GM19463 (cell line): Measurements from ENCODE around the gene ZG16B.

ENCODE experiments used
- ATAC-seq: cut with Tn5 transposase; IDR thresholded peaks from one replicate; pipeline ENCODE4 v1.9.1; 2021; ENCODE audit warnings: mild to moderate bottlenecking, moderate library complexity; ENCODE audit not compliant: unreplicated experiment

ZG16B gene

DNA sequence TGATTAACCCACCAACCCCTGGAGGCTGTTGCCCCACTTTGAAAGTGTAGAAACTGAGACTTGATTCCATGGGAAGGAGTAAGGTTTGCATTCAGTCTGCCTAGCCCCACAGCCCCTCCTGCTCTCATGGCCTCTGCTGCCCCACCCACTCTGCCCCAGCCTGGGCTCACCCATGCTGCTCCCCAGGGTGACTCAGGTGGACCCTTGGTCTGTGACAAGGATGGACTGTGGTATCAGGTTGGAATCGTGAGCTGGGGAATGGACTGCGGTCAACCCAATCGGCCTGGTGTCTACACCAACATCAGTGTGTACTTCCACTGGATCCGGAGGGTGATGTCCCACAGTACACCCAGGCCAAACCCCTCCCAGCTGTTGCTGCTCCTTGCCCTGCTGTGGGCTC lies 25.4 kb upstream of the ZG16B start:
- ATAC-seq = no peak

DNA sequence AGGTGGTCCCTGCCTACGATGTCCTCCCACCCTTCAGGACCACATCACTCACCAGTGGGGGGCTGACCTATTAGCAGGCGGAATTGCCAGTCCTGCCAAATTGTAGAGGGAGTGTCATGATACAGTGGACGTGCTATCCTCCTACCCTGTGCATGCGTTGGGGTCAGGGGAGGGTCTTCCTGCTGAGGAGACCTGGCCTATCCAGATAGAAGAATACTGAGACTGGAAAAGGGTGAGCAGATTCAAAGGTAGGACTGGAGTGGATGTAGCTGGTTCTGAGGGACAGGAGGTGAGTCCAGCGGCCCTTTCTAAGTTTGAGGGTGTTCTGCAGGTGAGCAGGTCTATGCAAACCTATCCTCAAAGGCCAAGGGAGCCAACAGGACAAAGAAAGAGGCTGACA lies 23.8 kb upstream of the ZG16B start:
- no peak for ATAC-seq

DNA sequence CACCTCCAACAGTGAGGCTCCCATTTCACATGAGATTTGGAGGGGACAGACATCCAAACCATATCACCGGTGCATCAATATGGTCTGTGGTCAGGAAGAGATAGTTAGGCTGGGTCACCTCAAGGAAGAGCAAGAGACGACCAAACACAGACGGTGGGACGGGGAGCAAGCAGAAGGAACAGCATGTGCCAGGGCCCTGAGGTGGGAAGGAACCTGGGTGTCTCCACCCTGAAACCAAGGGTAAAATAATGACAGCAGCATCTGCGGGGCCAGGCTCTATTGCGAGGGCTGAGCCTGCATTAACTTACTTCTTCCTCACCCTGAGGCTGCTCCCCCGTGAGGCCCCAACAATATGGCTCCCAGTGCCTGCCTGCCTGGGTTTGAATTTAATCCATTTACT lies 21.9 kb upstream of the ZG16B start:
- ATAC-seq = no peak

DNA sequence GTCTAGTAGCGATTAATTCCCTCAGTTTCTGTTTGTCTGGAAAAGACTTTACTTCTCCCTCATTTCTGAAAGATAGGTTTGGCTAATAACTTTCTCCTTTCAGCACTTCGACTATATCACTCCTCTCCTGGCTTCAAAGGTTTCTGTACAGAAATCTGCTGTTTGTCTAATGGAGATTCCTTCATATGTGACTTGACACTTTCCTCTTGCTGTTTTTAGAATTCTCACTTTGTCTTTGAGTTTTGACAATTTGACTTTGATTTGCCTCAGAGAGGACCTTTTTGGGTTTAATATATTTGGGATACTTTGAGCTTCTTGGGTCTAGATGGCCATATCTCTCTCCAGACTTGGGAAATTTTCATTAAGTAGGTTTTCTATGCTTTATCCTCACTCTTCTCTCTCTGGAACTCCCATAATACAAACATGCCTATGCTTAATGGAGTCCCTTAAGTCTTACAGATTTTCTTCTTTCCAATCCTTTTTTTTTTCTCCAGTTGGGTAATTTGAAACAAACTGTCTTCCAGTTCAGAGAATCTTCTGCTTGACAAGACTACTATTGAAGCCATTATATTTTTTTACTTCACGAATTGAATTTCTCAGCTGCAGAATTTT lies 20.8 kb upstream of the ZG16B start:
- ATAC-seq = no peak

DNA sequence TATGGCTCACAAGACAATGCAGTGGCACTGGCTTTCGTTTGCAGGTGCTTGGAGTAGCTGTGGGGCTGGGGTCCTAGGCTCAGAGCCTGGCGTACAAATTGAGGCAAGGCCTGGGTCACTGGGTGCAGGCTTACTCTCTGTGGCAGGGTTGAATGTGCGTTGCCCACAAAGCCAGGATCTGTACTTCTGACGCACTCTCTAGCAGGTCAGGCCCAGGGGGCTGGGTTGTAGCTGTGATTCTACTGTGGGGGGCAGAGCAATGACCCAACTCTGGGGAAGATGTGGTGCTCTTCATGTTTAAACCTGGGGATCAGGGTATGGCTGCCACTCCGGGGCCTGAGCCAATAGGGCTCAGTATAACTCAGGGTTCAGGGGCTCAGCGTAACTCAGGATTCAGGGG lies 19.5 kb upstream of the ZG16B start:
- no peak for ATAC-seq

DNA sequence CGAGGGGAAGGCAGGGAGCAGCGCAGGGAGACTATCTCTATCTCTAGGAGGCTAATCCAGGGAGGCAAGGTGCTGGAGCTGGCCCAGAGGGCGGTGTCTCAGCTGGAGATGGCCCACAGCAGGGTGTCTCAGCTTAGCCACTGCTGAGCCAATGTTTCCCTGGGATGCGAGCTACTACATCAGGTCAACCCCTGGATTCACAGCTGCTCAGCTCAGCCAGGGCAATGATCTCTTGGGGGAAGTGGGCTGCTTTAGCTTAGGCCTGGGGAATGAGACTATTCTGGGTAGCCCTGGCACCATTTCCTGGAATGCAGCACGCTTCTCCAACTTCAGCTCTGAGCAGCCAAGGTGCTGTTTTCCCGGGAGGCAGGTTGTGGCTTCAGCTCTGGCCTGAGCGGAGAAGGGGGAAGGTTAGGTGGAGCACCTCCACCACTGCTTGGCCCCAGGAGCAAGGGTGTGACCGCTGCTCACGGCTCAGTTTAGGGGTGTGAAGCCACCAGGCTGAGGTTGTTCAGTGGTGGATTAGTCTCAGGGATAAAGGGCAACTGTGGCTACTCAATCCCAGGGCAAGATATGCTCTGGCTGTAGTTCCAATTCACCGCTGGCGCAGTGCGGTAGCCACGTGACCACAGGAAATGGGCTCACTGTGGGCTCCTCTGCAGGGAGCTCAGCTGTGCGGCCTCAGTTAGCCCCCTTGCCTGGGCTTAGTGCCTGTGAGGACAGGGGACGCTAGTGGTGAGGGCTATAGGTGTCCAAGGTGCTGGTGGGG lies 18.2 kb upstream of the ZG16B start:
- no peak for ATAC-seq

DNA sequence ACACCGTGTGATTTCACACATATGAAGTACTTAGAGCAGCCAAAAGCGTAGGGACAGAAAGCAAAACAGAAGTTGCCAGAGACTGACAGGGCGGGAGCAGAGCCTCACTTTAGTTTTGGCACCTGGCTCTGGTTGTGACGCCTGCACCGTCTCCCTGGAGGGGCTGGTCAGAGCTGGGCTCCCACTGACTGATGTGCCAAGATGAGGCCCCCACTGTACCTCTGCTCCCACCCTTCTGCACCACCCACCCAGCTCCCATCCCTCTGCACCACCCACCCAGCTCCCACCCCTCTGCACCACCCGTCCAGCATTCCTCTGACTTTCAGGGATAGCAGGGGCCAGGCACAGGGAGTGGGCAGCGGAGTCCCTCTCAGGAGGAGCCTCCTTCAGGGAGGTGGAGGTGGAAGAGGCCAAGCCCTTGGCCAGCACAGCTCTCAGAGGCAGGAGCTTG lies 16.3 kb upstream of the ZG16B start:
- no peak for ATAC-seq

DNA sequence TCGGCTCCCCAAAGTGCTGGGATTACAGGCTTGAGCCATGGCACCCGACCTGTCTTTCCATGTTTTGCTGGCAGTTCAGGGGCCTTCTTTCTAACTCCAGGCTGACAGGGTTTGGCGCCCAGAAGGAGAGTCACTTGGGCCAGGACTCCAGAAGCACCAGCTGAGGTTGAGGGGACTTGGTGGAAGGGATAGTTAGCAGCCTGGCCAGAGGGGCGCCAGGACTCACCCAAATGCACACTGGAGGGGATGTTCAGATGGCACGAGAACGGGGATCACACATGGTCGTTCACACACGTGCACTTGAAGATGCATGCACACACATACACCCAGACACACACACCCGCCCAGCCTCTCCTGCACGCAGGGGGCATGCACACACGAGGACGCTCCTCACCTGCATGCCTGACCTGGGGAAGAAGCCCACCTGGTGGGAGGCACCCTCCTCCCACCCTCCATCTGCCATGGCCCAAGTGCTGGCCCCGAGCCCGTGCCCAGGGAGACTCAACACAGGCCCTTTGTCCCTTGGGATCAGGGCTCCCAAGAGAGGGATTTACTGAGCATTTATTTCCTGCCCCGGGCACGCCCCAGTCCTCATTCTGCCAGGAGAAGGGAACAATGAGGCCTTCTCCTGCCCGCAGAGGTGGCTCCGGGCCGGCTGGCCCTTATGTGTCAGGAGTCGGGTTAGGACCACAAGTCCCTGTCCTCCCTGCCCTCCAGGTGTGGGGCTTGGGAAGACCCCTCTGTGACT lies 15.4 kb upstream of the ZG16B start:
- no peak for ATAC-seq

DNA sequence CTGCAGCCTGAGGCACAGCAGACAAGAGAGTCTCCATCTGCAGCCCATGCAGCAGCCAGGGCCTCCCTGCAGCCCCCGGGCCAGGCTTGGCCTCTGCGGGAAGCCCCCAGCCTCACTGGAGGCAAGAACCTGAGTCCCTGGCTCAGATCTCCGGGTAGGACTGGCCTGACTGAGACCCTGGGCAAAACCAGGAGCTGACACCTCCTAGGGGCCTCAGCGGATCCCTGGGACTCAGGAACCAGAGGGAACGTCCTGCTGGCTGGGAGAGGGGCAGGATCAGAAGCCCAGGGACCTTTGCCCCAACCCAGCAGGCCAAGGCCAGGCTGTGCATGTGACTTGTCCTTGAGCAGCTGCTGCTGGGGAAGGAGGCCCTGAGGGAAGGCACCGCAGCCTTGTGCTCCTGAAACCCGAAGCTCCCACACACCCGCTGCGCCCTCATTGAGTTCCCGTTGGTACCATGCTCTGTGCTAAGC lies 14.8 kb upstream of the ZG16B start:
- ATAC-seq = no peak

DNA sequence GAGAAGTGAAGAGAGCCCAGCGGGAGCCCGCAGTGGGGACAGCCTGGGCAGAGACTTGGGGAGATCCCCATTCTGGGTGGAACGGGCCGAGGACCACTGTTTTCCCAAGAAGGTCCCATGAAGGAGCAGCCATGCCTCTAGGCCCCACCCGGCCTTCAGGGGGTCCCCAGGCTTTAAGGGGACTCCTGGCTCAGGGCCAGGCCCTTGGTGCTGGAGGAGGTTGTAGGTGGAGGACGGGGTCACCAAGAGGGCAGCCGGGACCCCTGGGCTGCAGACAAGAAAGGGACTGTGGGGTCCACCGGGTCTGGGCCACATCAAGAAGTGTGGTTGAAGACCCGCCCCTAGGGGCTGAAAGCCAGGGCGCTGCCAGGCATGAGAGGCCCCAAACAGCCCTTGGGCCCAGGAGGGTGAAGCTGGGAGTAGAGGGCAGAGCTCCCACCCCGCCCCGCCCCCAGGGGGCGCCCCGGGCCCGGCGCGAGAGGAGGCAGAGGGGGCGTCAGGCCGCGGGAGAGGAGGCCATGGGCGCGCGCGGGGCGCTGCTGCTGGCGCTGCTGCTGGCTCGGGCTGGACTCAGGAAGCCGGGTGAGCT lies 13.3 kb upstream of the ZG16B start, which contains the start of gene PRSS21:
PRSS21 (plus strand) TSS at position 487 of the 589 bp plus-strand sequence; CDS start at position 519, 32 bp downstream.
- no peak for ATAC-seq

DNA sequence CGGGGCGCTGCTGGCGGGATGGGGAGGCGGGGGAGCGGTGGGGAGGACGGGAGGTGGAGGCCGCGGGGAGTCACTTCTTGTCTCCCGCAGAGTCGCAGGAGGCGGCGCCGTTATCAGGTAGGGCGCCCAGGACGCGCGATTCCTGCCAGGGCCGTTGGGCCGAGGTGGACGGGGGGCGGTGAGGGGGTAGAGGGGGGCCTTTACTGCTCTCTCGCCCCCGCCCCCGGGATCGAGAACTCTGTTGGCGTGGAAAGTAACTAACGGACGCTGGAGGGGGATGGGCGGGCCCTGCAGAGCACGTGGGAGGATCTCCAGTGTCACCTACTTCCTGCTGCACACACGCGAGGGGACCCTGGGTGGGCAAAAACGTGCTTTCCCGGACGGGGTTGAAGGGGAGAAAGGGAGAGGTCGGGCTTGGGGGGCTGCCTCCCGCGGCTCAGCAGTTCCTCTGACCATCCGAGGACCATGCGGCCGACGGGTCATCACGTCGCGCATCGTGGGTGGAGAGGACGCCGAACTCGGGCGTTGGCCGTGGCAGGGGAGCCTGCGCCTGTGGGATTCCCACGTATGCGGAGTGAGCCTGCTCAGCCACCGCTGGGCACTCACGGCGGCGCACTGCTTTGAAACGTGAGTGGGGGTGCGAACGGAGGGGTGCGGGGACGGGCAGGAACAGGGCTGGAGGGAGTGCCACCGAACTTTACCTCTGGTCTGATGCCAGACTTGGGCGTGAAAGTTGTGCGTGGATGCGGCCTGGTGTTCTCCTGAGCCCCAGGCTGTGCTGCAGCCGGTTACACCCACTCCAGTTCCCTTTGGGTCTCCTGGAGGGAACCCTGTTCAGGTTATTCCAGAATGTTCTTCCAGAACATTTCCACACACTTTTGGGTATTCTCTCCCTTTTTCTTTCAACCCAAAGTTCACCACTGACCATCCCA lies 12.5 kb upstream of the ZG16B start:
- no peak for ATAC-seq

DNA sequence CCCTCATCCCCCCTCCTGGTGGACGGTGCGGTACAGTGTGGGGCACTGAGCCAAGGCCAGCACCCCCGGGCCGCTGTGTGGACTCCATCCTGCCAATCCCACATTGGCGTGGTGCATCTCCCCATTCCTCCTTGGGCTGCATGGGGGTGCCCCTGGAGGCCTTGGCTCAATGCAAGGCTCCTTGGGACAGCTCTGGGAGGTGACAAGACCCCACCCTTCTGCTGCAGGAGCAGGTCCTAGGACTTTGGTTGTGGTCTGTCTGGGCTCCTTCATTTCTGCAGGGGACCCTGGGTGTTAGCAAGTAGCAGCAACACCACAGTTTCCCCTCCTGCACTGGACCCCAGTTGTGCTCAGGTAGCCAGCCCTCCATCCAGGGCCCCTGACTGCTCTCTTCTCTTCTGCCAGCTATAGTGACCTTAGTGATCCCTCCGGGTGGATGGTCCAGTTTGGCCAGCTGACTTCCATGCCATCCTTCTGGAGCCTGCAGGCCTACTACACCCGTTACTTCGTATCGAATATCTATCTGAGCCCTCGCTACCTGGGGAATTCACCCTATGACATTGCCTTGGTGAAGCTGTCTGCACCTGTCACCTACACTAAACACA lies 11.7 kb upstream of the ZG16B start:
- ATAC-seq = no peak

DNA sequence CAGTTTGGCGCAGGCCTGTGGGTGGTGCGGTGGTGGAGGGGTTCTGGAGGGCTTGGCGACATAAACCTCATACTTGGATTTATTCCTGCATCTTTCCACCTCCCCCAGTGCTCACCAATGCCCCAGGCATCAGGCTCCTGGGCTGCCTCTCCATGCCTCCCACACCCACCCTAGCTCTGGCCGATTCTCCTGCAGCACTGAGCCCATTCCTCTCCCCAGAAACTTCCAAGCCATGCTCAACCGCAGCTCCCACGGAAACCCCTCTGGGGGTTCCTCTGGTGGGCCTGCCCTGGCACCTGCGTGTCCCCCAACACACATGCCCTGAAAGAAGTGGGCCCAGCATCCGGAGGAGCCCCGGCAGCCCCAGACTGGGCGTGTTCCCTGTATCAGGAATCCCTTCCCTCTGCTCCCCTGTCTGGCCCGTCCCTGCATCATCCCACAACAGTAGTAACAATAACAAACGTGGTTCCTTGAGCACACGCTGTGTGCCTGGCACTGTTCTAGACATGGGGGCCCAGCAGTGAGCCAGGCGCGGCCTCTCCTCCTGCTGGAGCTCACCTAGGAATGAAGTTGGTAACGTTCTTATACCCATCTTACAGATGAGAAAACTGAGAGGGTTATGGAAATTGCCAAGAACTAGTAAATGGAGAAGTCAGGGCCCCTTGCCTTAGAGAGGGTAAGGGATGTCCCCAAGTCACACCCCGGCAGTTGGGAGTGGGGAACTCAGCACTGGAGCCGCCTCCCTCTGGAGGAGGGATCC lies 10.7 kb upstream of the ZG16B start:
- no peak for ATAC-seq

DNA sequence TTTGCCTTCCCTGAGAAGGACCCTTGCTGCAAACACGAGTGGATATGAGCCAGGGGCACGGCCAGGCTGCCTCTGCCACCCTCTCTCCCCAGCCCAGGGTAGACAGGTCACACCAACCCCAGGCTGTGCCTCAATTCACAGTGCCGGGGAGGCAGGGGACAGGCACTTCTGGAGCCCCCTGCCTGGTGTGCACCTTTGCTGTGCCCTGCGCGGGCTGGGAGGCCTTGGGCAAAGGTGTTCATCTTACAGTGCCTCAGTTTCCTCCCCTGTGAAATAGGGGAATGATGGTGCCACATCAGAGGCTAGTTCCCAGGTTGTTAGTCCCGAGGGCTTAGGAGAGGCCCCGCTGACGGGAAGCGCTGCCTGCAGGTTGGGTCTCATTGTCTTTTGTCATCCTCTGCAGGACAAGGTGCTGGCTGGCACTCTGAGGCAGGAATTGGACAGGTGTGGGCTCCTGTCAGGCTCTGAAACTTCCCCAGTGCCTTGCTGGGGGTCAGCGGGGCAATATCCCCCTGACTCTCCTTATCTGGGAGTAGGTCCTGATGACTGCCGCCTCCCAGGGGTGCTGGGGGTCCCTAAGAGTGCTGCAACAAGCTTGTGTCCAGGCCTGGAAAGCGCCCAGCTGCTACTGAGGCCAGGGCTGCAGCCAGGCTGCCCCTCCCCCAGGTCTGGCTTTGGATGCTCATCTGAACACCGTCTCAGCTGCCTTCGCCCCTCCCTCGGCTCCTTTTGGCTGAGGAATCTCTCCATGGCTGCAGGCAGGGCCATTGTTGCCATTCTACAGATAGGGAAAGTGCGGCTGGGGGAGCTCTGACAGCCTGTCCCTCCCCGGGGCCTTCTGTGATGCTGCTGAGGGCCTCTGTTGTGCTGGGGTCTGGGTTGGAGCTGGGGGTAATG lies 9.9 kb upstream of the ZG16B start:
- no peak for ATAC-seq

DNA sequence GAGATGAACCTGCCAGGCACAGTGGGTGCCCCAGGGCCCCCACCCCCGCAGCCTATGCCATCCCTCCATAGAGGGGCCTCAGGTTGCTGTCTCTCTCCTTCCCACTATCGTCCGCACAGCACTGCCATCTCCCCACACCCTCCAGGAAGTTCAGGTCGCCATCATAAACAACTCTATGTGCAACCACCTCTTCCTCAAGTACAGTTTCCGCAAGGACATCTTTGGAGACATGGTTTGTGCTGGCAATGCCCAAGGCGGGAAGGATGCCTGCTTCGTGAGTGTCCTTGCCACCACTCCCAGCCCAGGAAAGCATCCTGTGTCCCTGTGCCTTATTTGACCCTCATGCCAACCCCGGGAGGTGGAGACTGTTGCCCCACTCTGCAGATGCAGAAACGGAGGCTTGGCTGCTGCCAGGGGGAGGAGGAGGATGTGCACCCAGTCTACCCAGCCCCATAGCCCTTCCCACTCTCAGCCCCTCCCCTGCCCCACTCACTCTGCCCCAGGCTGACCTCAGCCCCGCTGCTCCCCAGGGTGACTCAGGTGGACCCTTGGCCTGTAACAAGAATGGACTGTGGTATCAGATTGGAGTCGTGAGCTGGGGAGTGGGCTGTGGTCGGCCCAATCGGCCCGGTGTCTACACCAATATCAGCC lies 9.1 kb upstream of the ZG16B start:
- no peak for ATAC-seq

DNA sequence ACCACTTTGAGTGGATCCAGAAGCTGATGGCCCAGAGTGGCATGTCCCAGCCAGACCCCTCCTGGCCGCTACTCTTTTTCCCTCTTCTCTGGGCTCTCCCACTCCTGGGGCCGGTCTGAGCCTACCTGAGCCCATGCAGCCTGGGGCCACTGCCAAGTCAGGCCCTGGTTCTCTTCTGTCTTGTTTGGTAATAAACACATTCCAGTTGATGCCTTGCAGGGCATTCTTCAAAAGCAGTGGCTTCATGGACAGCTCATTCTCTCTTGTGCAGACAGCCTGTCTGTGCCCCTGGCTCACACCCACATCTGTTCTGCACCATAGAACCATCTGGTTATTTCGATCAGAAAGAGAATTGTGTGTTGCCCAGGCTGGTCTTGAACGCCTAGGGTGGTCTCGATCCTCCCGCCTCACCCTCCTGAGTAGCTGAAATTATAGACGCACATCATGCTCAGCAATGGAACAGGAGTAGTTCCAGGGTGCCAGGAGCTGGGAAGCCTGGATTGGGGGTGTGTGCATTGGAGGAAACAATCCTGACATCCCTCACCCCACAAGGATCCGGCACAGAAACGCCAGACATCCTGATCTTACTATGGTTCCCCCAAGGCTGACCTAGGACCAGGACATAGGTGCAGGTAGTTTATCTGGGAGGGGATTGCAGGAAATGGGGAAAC lies 8.5 kb upstream of the ZG16B start:
- ATAC-seq = no peak

DNA sequence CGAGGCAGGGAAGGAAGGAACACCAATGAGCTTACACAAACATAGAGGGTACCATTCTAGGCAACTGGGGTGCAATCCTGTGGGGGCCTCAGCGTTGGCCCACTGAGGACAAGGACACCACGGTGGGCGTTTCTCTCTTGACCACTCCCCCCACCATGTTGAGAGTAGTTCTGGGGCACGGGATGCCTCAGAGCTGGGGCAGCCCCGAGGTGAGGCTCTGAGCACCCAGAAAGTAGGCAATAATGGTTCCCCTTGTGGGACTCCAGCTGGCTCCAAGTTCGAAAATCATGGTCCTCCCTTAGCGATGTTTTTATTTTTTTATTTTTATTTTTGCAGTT lies 8.0 kb upstream of the ZG16B start:
- no peak for ATAC-seq
